ENCODE results near the gene MKS1.

Gene MKS1

GRCh38 chr17:58244963-58245362 lies 25.9 kb upstream of the MKS1 start:
- DNase-seq: no peak

- no peak for DNase-seq
Measured at GRCh38 chr17:58242171-58242784, 23.2 kb upstream of the MKS1 start.

GRCh38 chr17:58239987-58240386 lies 20.9 kb upstream of the MKS1 start:
- no peak for DNase-seq

- no peak for DNase-seq
Measured at GRCh38 chr17:58238147-58238634, 19.1 kb upstream of the MKS1 start, which contains the start of gene LPO. TSS of gene LPO (plus strand) at chr17:58238584. CDS start at chr17:58242980, 4,396 bp downstream.

- no peak for DNase-seq
Measured at GRCh38 chr17:58236394-58236793, 17.3 kb upstream of the MKS1 start.

GRCh38 chr17:58235821-58236220 lies 16.8 kb upstream of the MKS1 start:
- DNase-seq: no peak

GRCh38 chr17:58234512-58234911 lies 15.5 kb upstream of the MKS1 start:
- no peak for DNase-seq

- peak; percentile 63 for DNase-seq
Measured at GRCh38 chr17:58233543-58233942, 14.5 kb upstream of the MKS1 start.

GRCh38 chr17:58232707-58233156 lies 13.7 kb upstream of the MKS1 start:
- peak; percentile 99 for DNase-seq

- DNase-seq: peak; percentile 54
Measured at GRCh38 chr17:58231641-58232040, 12.6 kb upstream of the MKS1 start.

GRCh38 chr17:58229881-58230280 lies 10.8 kb upstream of the MKS1 start:
- no peak for DNase-seq

- no peak for DNase-seq
Measured at GRCh38 chr17:58229384-58229783, 10.3 kb upstream of the MKS1 start.

- DNase-seq: no peak
Measured at GRCh38 chr17:58228679-58229078, 9.6 kb upstream of the MKS1 start.

- DNase-seq: no peak
Measured at GRCh38 chr17:58227733-58228132, 8.7 kb upstream of the MKS1 start.

- DNase-seq: peak; percentile 63
Measured at GRCh38 chr17:58224315-58224714, 5.3 kb upstream of the MKS1 start.

- DNase-seq: no peak
Measured at GRCh38 chr17:58219789-58220183, 731 bp upstream of the MKS1 start.

GRCh38 chr17:58217766-58218165 lies 1.3 kb downstream of the MKS1 start:
- DNase-seq: peak; percentile 35

- DNase-seq: no peak
Measured at GRCh38 chr17:58215685-58216084, 3.4 kb downstream of the MKS1 start.

GRCh38 chr17:58210922-58211321 lies 8.1 kb downstream of the MKS1 start:
- DNase-seq: no peak

- DNase-seq: no peak
Measured at GRCh38 chr17:58208344-58208743, 10.7 kb downstream of the MKS1 start.

- DNase-seq: no peak
Measured at GRCh38 chr17:58207451-58207850, 11.6 kb downstream of the MKS1 start.

- no peak for DNase-seq
Measured at GRCh38 chr17:58205936-58206335, 13.1 kb downstream of the MKS1 start.

GRCh38 chr17:58204796-58205195 lies 14.3 kb downstream of the MKS1 start:
- no peak for DNase-seq

- DNase-seq: no peak
Measured at GRCh38 chr17:58202859-58203258, 16.2 kb downstream of the MKS1 start.

GRCh38 chr17:58200024-58200633 lies 18.9 kb downstream of the MKS1 start:
- peak; percentile 66 for DNase-seq
